ENCODE results near the gene GNL1. TPM values are rescaled to one million over a fixed set of nuclear protein-coding genes. Genes with fewer than 3 reads are reported as not detected.
A peak's percentile ranks its signal among the peaks of the same experiment; 100 is the strongest.

Gene GNL1
- total and polyA plus RNA-seq, 10 of the 15 experiments (the other 5 are each of a cell fraction or from before 2014, with no cell fraction given): 0.18 to 64.5 (median 45.5) TPM

- TF ChIP-seq BHLHE40 (IDR thresholded peaks at IDR 0.05; ENCODE audit: borderline replicate concordance in 1 of 2, low read depth in 2 of 2, low read length in 1 of 2) (peak in 1 of 2 experiments; percentile 40; a peak in 1 of 4 replicates), DPF2 (IDR thresholded peaks at IDR 0.05) (peak; percentile 68), FOXM1 (IDR thresholded peaks at IDR 0.05; ENCODE audit: low read depth, low read length) (peak; percentile 59; the same call in 1 of the 2 replicates), EP300 (IDR thresholded peaks at IDR 0.05; ENCODE audit: borderline replicate concordance in 1 of 2, control insufficient read depth in 1 of 2, low read depth in 2 of 2, low read length in 2 of 2) (peak; percentile 10 to 44; a peak in 1 of 4 replicates), RUNX3 (IDR thresholded peaks at IDR 0.05; ENCODE audit: low read length) (peak; percentile 41; the same call in 1 of the 2 replicates), CREM (IDR thresholded peaks at IDR 0.05; ENCODE audit: low read depth) (peak; percentile 28; the same call in 1 of the 2 replicates), YY1 (IDR thresholded peaks at IDR 0.05; ENCODE audit: low read depth, low read length) (peak; percentile 12; the same call in 1 of the 2 replicates), CBX5 (IDR thresholded peaks at IDR 0.05; ENCODE audit: low read depth) (0 out of 2 replicates have a peak, but pooled peaks have one; percentile 55), MLLT1 (IDR thresholded peaks at IDR 0.05) (peak; percentile 66; the same call in 1 of the 2 replicates), EED (IDR thresholded peaks at IDR 0.05; ENCODE audit: low read depth) (peak; percentile 78), RELA (IDR thresholded peaks at IDR 0.05; ENCODE audit: borderline replicate concordance, partially characterized antibody) (peak; percentile 39), IKZF2 (IDR thresholded peaks at IDR 0.05) (peak; percentile 96 to 97), ZNF384 (IDR thresholded peaks at IDR 0.05; ENCODE audit: borderline replicate concordance, low read depth, low read length) (peak; percentile 78), TCF7 (IDR thresholded peaks at IDR 0.05; ENCODE audit: borderline replicate concordance) (peak; percentile 41; the same call in 1 of the 2 replicates), PKNOX1 (IDR thresholded peaks at IDR 0.05) (peak; percentile 42; the same call in 1 of the 2 replicates)
Measured at GRCh38 chr6:30529349-30529875, 26.9 kb downstream of the GNL1 start (continued).

All from GM12878 (cell line).